Placental pericyte (primary cell): ENCODE measurements around the gene OR52N1. TPM values are rescaled to one million over a fixed set of nuclear protein-coding genes. Genes with fewer than 3 reads are reported as not detected.

Experiments used
- total RNA-seq: library from RNA; depleted of rRNA; stranded (reverse); fragments of >200 nt; gene quantifications from 2 replicates; pipeline ENCODE4 v1.2.3, GENCODE V29; 2012

The OR52N1 gene
- total RNA-seq = 0.43 and 0.44 TPM in 2 replicates

DNA sequence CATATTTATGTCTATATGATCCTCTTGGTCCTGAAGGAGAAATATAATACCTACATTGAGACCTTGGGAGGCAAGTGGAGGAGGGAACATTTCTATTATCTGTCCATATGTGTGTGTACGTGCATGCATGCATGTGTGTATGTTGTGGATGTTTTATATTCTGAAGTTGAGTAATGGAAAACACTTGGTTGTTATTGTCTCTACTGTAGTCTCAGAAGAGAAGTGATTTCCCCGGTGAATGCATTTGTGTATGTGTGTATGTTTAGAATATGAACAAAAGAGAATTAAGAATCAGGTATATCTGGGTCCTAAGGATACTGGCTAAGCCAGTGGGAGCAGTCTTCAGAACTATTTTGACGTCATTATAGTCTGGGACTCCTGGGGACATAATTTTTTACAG lies at the start of gene OR52N1:
OR52N1 (minus strand) TSS at position 101 of the 400 bp plus-strand sequence. CDS start 2,449 bp downstream, outside the sequence.

GRCh38 chr11:5808500-5809121 lies 17.5 kb upstream of the OR52N1 start, which contains the start of gene OR52N2:
Gene OR52N2 (plus strand): TSS chr11:5808924. CDS start chr11:5820336, 11,412 bp downstream.

DNA sequence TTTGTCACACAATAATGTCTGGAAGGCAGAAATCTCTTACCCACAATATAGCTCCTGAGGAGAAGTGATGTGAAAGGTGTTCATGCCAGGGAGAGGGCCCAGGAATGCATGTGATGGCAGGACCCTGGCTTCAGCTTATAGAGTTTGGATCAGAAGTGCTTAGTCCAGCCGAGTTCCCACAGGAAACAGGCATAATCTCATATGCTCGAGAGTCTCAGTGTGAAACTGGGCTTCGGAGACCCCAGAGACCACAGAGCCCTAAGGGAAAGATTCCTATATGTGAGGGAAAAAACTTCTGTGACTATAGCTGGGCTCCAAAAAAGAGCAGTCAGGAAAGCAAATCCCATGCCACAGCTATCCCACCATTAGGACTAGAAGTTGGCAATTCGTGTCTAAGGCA lies 7.8 kb downstream of the OR52N1 start, which contains the start of gene OR52N5:
OR52N5 (minus strand) TSS at position 101 of the 400 bp plus-strand sequence. CDS start 4,721 bp downstream, outside the sequence.

GRCh38 chr11:5753943-5754342 lies 37.1 kb downstream of the OR52N1 start, which contains the start of gene OR52N4:
Gene OR52N4 (plus strand): TSS chr11:5754243. CDS start chr11:5754741, 498 bp downstream.

Other genes with a start within 250 kb of the OR52N1 start
- gene OR52H1, start 242.7 kb downstream of the OR52N1 start, total RNA-seq = 0.22 and 1.0 TPM in 2 replicates
- gene OR52B6, start 210.4 kb downstream of the OR52N1 start, total RNA-seq = not detected in 2 replicates
- gene TRIM6, start 194.6 kb downstream of the OR52N1 start, total RNA-seq = 3.7 and 14.0 TPM in 2 replicates
- gene TRIM34, start 166.3 kb downstream of the OR52N1 start, total RNA-seq = 4.4 and 9.6 TPM in 2 replicates
- 41.4 and 62.2 TPM in 2 replicates for gene TRIM5, start 106.2 kb downstream of the OR52N1 start, total RNA-seq
- 54.7 and 57.0 TPM in 2 replicates for gene TRIM22, start 101.5 kb downstream of the OR52N1 start, total RNA-seq
- gene OR56B1, start 54.8 kb downstream of the OR52N1 start, total RNA-seq = not detected in 2 replicates
- 0.14 TPM in 1 of 2 replicates, not detected in the other for gene OR52N4, start 37.0 kb downstream of the OR52N1 start, total RNA-seq
- 0.72 TPM in 1 of 2 replicates, not detected in the other for gene OR52N5, start 7.9 kb downstream of the OR52N1 start, total RNA-seq
- not detected in 2 replicates for gene OR52N2, start 17.7 kb upstream of the OR52N1 start, total RNA-seq
- 0.86 TPM in 1 of 2 replicates, not detected in the other for gene OR52E6, start 50.6 kb upstream of the OR52N1 start, total RNA-seq
- 1.0 TPM in 1 of 2 replicates, not detected in the other for gene OR52E8, start 66.4 kb upstream of the OR52N1 start, total RNA-seq
- gene OR52E4, start 89.4 kb upstream of the OR52N1 start, total RNA-seq = not detected in 2 replicates
- gene OR52E5, start 101.9 kb upstream of the OR52N1 start, total RNA-seq = not detected in 2 replicates
- gene OR56A3, start 151.0 kb upstream of the OR52N1 start, total RNA-seq = not detected in 2 replicates
- not detected in 2 replicates for gene OR56A5, start 177.2 kb upstream of the OR52N1 start, total RNA-seq
- gene OR52L1, start 195.7 kb upstream of the OR52N1 start, total RNA-seq = not detected in 2 replicates
- gene OR56A4, start 215.7 kb upstream of the OR52N1 start, total RNA-seq = not detected in 2 replicates
- gene OR56A1, start 239.5 kb upstream of the OR52N1 start, total RNA-seq = under 0.01 TPM in 1 of 2 replicates, not detected in the other